MG63 (cell line): ENCODE measurements around the gene LRRC8C. TPM values are rescaled to one million over a fixed set of nuclear protein-coding genes. Genes with fewer than 3 reads are reported as not detected.
A peak's percentile ranks its signal among the peaks of the same experiment; 100 is the strongest.

Experiments
- DNase-seq: peaks from one replicate; pipeline ENCODE4 v3.0.0-alpha.2; 2020
- H3K27me3 ChIP-seq: fragments of 250-450 bp; sonication (Bioruptor Pico); 2 replicates; pipeline ENCODE4 v1.5.1; 2020; ENCODE audit warnings: mild to moderate bottlenecking, moderate library complexity
- H3K36me3 ChIP-seq: fragments of 250-450 bp; sonication (Bioruptor Pico); 2 replicates; pipeline ENCODE4 v1.5.1; 2020; ENCODE audit warnings: mild to moderate bottlenecking, moderate library complexity
- H3K4me3 ChIP-seq: fragments of 250-450 bp; sonication (Bioruptor Pico); 2 replicates; pipeline ENCODE4 v1.5.1; 2020; ENCODE audit warnings: mild to moderate bottlenecking, moderate library complexity
- H3K9me3 ChIP-seq: fragments of 250-450 bp; sonication (Bioruptor Pico); 2 replicates; pipeline ENCODE4 v1.5.1; 2020; ENCODE audit warnings: mild to moderate bottlenecking, moderate library complexity
- total RNA-seq: library from RNA; depleted of rRNA; stranded (reverse); fragments of >200 nt; shearing (Covaris generic); gene quantifications from 2 replicates; pipeline ENCODE4 v1.2.3, GENCODE V29; 2014; ENCODE audit warnings: low replicate concordance

LRRC8C gene
- total RNA-seq, 1 experiment from 2014 or later: 0.43 TPM

- no peak for DNase-seq
- Histone ChIP-seq H3K27me3 (no peaks in the 10 kb centered on the region), H3K4me3 (no peak overlapping the region), H3K36me3 (no peaks in the 10 kb centered on the region), H3K9me3 (no peaks in the 10 kb centered on the region)
Observed at GRCh38 chr1:89725631-89726030, 92.7 kb downstream of the LRRC8C start.

- H3K36me3 ChIP-seq: no peaks in the 10 kb centered on the region
- no peak overlapping the region for H3K4me3 ChIP-seq
- H3K27me3 ChIP-seq: no peaks in the 10 kb centered on the region; the same call in 1 of the 2 replicates
- DNase-seq: no peak
- H3K9me3 ChIP-seq: no peaks in the 10 kb centered on the region
Observed at GRCh38 chr1:89727517-89728312, 94.8 kb downstream of the LRRC8C start.

GRCh38 chr1:89728381-89728780, 95.5 kb downstream of the LRRC8C start:
- H3K36me3 ChIP-seq: no peaks in the 10 kb centered on the region
- no peak for DNase-seq

GRCh38 chr1:89732206-89732605, 99.3 kb downstream of the LRRC8C start:
- no peaks in the 10 kb centered on the region for H3K36me3 ChIP-seq
- H3K4me3 ChIP-seq: no peak overlapping the region
- no peaks in the 10 kb centered on the region; the same call in 1 of the 2 replicates for H3K27me3 ChIP-seq
- DNase-seq: no peak
- no peaks in the 10 kb centered on the region for H3K9me3 ChIP-seq

More at GRCh38 chr1:89728381-89728780, 95.5 kb downstream of the LRRC8C start:
- Histone ChIP-seq H3K27me3 (no peaks in the 10 kb centered on the region; the same call in 1 of the 2 replicates), H3K4me3 (no peak overlapping the region), H3K9me3 (no peaks in the 10 kb centered on the region)

GRCh38 chr1:89732643-89733222, 99.8 kb downstream of the LRRC8C start:
- no peaks in the 10 kb centered on the region for H3K36me3 ChIP-seq
- H3K9me3 ChIP-seq: no peaks in the 10 kb centered on the region
- no peak overlapping the region for H3K4me3 ChIP-seq
- DNase-seq: no peak
- no peaks in the 10 kb centered on the region; the same call in 1 of the 2 replicates for H3K27me3 ChIP-seq

- no peak for DNase-seq
- Histone ChIP-seq H3K36me3 (no peaks in the 10 kb centered on the region), H3K4me3 (no peak overlapping the region), H3K27me3 (no peaks in the 10 kb centered on the region; the same call in 1 of the 2 replicates), H3K9me3 (no peaks in the 10 kb centered on the region)
Observed at GRCh38 chr1:89733748-89734147, 100.8 kb downstream of the LRRC8C start.

- no peaks in the 10 kb centered on the region for H3K36me3 ChIP-seq
- DNase-seq: no peak
- H3K27me3 ChIP-seq: no peaks in the 10 kb centered on the region; the same call in 1 of the 2 replicates
- H3K4me3 ChIP-seq: no peak overlapping the region
- no peaks in the 10 kb centered on the region for H3K9me3 ChIP-seq
Observed at GRCh38 chr1:89734442-89734841, 101.5 kb downstream of the LRRC8C start.

- no peaks in the 10 kb centered on the region for H3K9me3 ChIP-seq
- H3K4me3 ChIP-seq: no peak overlapping the region
- DNase-seq: no peak
- no peaks in the 10 kb centered on the region; the same call in 1 of the 2 replicates for H3K27me3 ChIP-seq
- H3K36me3 ChIP-seq: no peaks in the 10 kb centered on the region
Observed at GRCh38 chr1:89735479-89735878, 102.6 kb downstream of the LRRC8C start.

GRCh38 chr1:89736937-89737733, 104.2 kb downstream of the LRRC8C start:
- Histone ChIP-seq H3K4me3 (no peak overlapping the region), H3K9me3 (no peaks in the 10 kb centered on the region), H3K27me3 (no peaks in the 10 kb centered on the region; the same call in 1 of the 2 replicates), H3K36me3 (no peaks in the 10 kb centered on the region)
- no peak for DNase-seq

- Histone ChIP-seq H3K4me3 (no peak overlapping the region), H3K36me3 (no peaks in the 10 kb centered on the region), H3K9me3 (no peaks in the 10 kb centered on the region), H3K27me3 (no peaks in the 10 kb centered on the region)
- DNase-seq: no peak
Observed at GRCh38 chr1:89737985-89738510, 105.1 kb downstream of the LRRC8C start.

- no peaks in the 10 kb centered on the region for H3K36me3 ChIP-seq
- DNase-seq: peak; percentile 29
- H3K9me3 ChIP-seq: no peaks in the 10 kb centered on the region
- H3K4me3 ChIP-seq: no peak overlapping the region
- no peaks in the 10 kb centered on the region for H3K27me3 ChIP-seq
Observed at GRCh38 chr1:89739013-89739843, 106.3 kb downstream of the LRRC8C start.

GRCh38 chr1:89739844-89740216, 106.9 kb downstream of the LRRC8C start:
- no peak for DNase-seq
- H3K4me3 ChIP-seq: no peak overlapping the region
- no peaks in the 10 kb centered on the region for H3K27me3 ChIP-seq
- H3K9me3 ChIP-seq: no peaks in the 10 kb centered on the region
- no peaks in the 10 kb centered on the region for H3K36me3 ChIP-seq

GRCh38 chr1:89743788-89744187, 110.9 kb downstream of the LRRC8C start:
- Histone ChIP-seq H3K4me3 (no peak overlapping the region), H3K36me3 (no peaks in the 10 kb centered on the region), H3K27me3 (no peaks in the 10 kb centered on the region), H3K9me3 (no peaks in the 10 kb centered on the region)
- no peak for DNase-seq

GRCh38 chr1:89746424-89747149, 113.7 kb downstream of the LRRC8C start:
- Histone ChIP-seq H3K4me3 (no peak overlapping the region), H3K36me3 (no peaks in the 10 kb centered on the region), H3K9me3 (no peaks in the 10 kb centered on the region), H3K27me3 (no peaks in the 10 kb centered on the region)
- DNase-seq: no peak

GRCh38 chr1:89753761-89754160, 120.8 kb downstream of the LRRC8C start:
- no peak overlapping the region for H3K4me3 ChIP-seq
- no peaks in the 10 kb centered on the region for H3K36me3 ChIP-seq
- no peak for DNase-seq
- H3K27me3 ChIP-seq: no peaks in the 10 kb centered on the region
- no peaks in the 10 kb centered on the region for H3K9me3 ChIP-seq

GRCh38 chr1:89754518-89754917, 121.6 kb downstream of the LRRC8C start:
- H3K27me3 ChIP-seq: no peaks in the 10 kb centered on the region
- no peaks in the 10 kb centered on the region for H3K9me3 ChIP-seq
- H3K4me3 ChIP-seq: no peak overlapping the region
- no peaks in the 10 kb centered on the region for H3K36me3 ChIP-seq
- DNase-seq: no peak
